Measurements from ENCODE around the gene RASGEF1C.
A peak's percentile ranks its signal among the peaks of the same experiment; 100 is the strongest.
"Not testable (repeated sequence)": the region's sequence is repeated elsewhere in the genome, so short reads cannot be mapped to it uniquely, and the experiment has no call there.

RASGEF1C gene

GRCh38 chr5:180099733-180100611 lies 109.0 kb downstream of the RASGEF1C start:
- DNase-seq (ENCODE audit: low read depth) = no peak

- no peak for DNase-seq (ENCODE audit: low read depth)
These were observed 109.8 kb downstream of the RASGEF1C start for GRCh38 chr5:180098991-180099732.

GRCh38 chr5:180098526-180098925 lies 110.5 kb downstream of the RASGEF1C start:
- DNase-seq (ENCODE audit: low read depth) = no peak

- DNase-seq (ENCODE audit: low read depth) = no peak
These were observed 111.1 kb downstream of the RASGEF1C start for GRCh38 chr5:180097926-180098325.

GRCh38 chr5:180097163-180097894 lies 111.7 kb downstream of the RASGEF1C start:
- DNase-seq (ENCODE audit: low read depth) = no peak

GRCh38 chr5:180096616-180097015 lies 112.4 kb downstream of the RASGEF1C start:
- DNase-seq (ENCODE audit: low read depth) = no peak

- DNase-seq (ENCODE audit: low read depth) = no peak
These were observed 113.5 kb downstream of the RASGEF1C start for GRCh38 chr5:180095545-180095944.

GRCh38 chr5:180093651-180094382 lies 115.2 kb downstream of the RASGEF1C start:
- no peak for DNase-seq (ENCODE audit: low read depth)

- DNase-seq (ENCODE audit: low read depth) = no peak
These were observed 115.8 kb downstream of the RASGEF1C start for GRCh38 chr5:180093241-180093640.

GRCh38 chr5:180090769-180091546 lies 118.1 kb downstream of the RASGEF1C start:
- DNase-seq (ENCODE audit: low read depth) = no peak

GRCh38 chr5:180090098-180090768 lies 118.8 kb downstream of the RASGEF1C start:
- peak; percentile 85 for DNase-seq (ENCODE audit: low read depth)

- DNase-seq (ENCODE audit: low read depth) = not testable (repeated sequence)
These were observed 119.4 kb downstream of the RASGEF1C start for GRCh38 chr5:180089628-180090027.

GRCh38 chr5:180088561-180088960 lies 120.5 kb downstream of the RASGEF1C start:
- no peak for DNase-seq (ENCODE audit: low read depth)

- DNase-seq (ENCODE audit: low read depth) = no peak
These were observed 122.1 kb downstream of the RASGEF1C start for GRCh38 chr5:180086816-180087399.

- no peak for DNase-seq (ENCODE audit: low read depth)
These were observed 123.2 kb downstream of the RASGEF1C start for GRCh38 chr5:180085837-180086236.

GRCh38 chr5:180084638-180085561 lies 124.1 kb downstream of the RASGEF1C start:
- no peak for DNase-seq (ENCODE audit: low read depth)

- DNase-seq (ENCODE audit: low read depth) = no peak
These were observed 125.4 kb downstream of the RASGEF1C start for GRCh38 chr5:180083529-180084060.

GRCh38 chr5:180082633-180083420 lies 126.2 kb downstream of the RASGEF1C start:
- no peak for DNase-seq (ENCODE audit: low read depth)

Measured in activated T-cell treated with anti-CD3 and anti-CD28 coated beads for 48 hours (primary cell).